Measurements from ENCODE around the gene DLG5.

DLG5 gene

DNA sequence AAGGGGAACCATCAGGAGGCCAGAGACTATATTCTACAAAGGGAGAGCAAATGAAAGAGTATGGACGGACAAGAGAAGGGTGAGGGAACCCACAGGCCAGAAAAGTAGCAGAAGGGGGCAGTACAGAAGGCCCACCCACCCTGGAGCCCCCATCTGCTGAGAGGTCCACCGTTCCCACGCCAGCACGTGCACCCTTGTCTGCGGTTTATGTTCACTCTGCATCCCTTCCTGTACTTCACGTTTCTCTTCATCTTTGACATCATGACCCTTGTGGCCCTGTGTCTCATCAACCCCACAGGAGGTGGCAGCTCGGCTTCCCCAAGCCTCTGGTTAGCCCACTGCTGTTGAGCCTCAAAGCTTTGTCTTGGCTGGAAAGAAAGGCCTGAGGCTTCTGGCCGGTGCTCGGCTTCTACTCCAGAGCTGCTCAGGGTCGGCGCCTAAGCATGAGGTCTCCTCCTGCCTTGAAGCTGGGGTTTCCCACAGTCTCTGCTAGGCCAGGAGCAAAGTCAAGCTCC lies 138.0 kb downstream of the DLG5 start:
- no CpG with 5 or more reads among the region's 11 CpGs for WGBS (ENCODE audit: extremely low coverage, insufficient coverage, insufficient read length)
- no peak overlapping the region for H3K23ac ChIP-seq (ENCODE audit: low read length)
- H4K8ac ChIP-seq (ENCODE audit: low read depth, low read length) = no peak overlapping the region
- H3K4me3 ChIP-seq (ENCODE audit: low read depth, low read length) = no peak overlapping the region
- H2BK5ac ChIP-seq (ENCODE audit: low read depth, low read length, poor library complexity) = no peak overlapping the region
- H3K79me2 ChIP-seq (ENCODE audit: control insufficient read depth, insufficient read depth, low read length, poor library complexity) = no peaks in the 10 kb centered on the region
- no peaks in the 10 kb centered on the region for H3K4me1 ChIP-seq (ENCODE audit: control insufficient read depth in 1 of 2, insufficient read depth in 2 of 2, low read length in 2 of 2)
- H3K14ac ChIP-seq (ENCODE audit: low read length) = no peak overlapping the region
- no peak overlapping the region for H4K12ac ChIP-seq (ENCODE audit: low read depth, low read length)
- no peak overlapping the region for H3K4ac ChIP-seq (ENCODE audit: low read depth, low read length)
- H3K9ac ChIP-seq (ENCODE audit: low read length) = no peak overlapping the region
- H2BK12ac ChIP-seq (ENCODE audit: low read length) = no peak overlapping the region
- peaks cover 46 to 54% of the 10 kb centered on the region in 2 experiments for H3K36me3 ChIP-seq (ENCODE audit: control insufficient read depth in 1 of 2, insufficient read depth in 2 of 2, low read length in 2 of 2)
- H3K4me2 ChIP-seq (ENCODE audit: low read length) = no peak overlapping the region
- H4K91ac ChIP-seq (ENCODE audit: low read depth, low read length) = no peak overlapping the region
- H2AK5ac ChIP-seq (ENCODE audit: low read length) = no peak overlapping the region
- no peaks in the 10 kb centered on the region for H3K27me3 ChIP-seq (ENCODE audit: insufficient read depth, low read length)
- no peak overlapping the region for H3K27ac ChIP-seq (ENCODE audit: low read depth, low read length)
- no peak overlapping the region for H3K18ac ChIP-seq (ENCODE audit: low read length)
- H2AFZ ChIP-seq (ENCODE audit: insufficient read depth, low read length, poor library complexity) = no peak overlapping the region
- no peaks in the 10 kb centered on the region for H3K9me3 ChIP-seq (ENCODE audit: insufficient read depth, low read depth, low read length)
- no peak overlapping the region for H2BK120ac ChIP-seq (ENCODE audit: insufficient read depth, low read length, poor library complexity)
- DNase-seq = no peak
- no peaks in the 10 kb centered on the region for H3K79me1 ChIP-seq (ENCODE audit: low read length)

- H3K23ac ChIP-seq (ENCODE audit: low read length) = no peak overlapping the region
- no peak overlapping the region for H4K8ac ChIP-seq (ENCODE audit: low read depth, low read length)
- no peaks in the 10 kb centered on the region for H3K27me3 ChIP-seq (ENCODE audit: insufficient read depth, low read length)
- no CpG with 5 or more reads among the region's 12 CpGs for WGBS (ENCODE audit: extremely low coverage, insufficient coverage, insufficient read length)
- H3K4me3 ChIP-seq (ENCODE audit: low read depth, low read length) = no peak overlapping the region
- H4K91ac ChIP-seq (ENCODE audit: low read depth, low read length) = no peak overlapping the region
- H3K4ac ChIP-seq (ENCODE audit: low read depth, low read length) = no peak overlapping the region
- H3K4me1 ChIP-seq (ENCODE audit: control insufficient read depth in 1 of 2, insufficient read depth in 2 of 2, low read length in 2 of 2) = no peaks in the 10 kb centered on the region
- peak; percentile 94 to 96 for DNase-seq
- no peak overlapping the region for H3K27ac ChIP-seq (ENCODE audit: low read depth, low read length)
- no peak overlapping the region for H4K12ac ChIP-seq (ENCODE audit: low read depth, low read length)
- no peak overlapping the region for H3K9ac ChIP-seq (ENCODE audit: low read length)
- H2AK5ac ChIP-seq (ENCODE audit: low read length) = no peak overlapping the region
- H2BK120ac ChIP-seq (ENCODE audit: insufficient read depth, low read length, poor library complexity) = no peak overlapping the region
- H2AFZ ChIP-seq (ENCODE audit: insufficient read depth, low read length, poor library complexity) = no peak overlapping the region
- no peak overlapping the region for H2BK12ac ChIP-seq (ENCODE audit: low read length)
- no peak overlapping the region for H2BK5ac ChIP-seq (ENCODE audit: low read depth, low read length, poor library complexity)
- no peaks in the 10 kb centered on the region for H3K79me1 ChIP-seq (ENCODE audit: low read length)
- H3K14ac ChIP-seq (ENCODE audit: low read length) = no peak overlapping the region
- no peaks in the 10 kb centered on the region for H3K9me3 ChIP-seq (ENCODE audit: insufficient read depth, low read depth, low read length)
- H3K4me2 ChIP-seq (ENCODE audit: low read length) = no peak overlapping the region
- H3K79me2 ChIP-seq (ENCODE audit: control insufficient read depth, insufficient read depth, low read length, poor library complexity) = no peaks in the 10 kb centered on the region
- peaks cover 40 to 51% of the 10 kb centered on the region in 2 experiments for H3K36me3 ChIP-seq (ENCODE audit: control insufficient read depth in 1 of 2, insufficient read depth in 2 of 2, low read length in 2 of 2)
- no peak overlapping the region for H3K18ac ChIP-seq (ENCODE audit: low read length)
Observed at GRCh38 chr10:77787440-77787839, 139.1 kb downstream of the DLG5 start.

GRCh38 chr10:77784856-77785255 lies 141.7 kb downstream of the DLG5 start:
- Histone ChIP-seq H2AFZ (ENCODE audit: insufficient read depth, low read length, poor library complexity) (no peak overlapping the region), H3K79me1 (ENCODE audit: low read length) (no peaks in the 10 kb centered on the region), H3K4me2 (ENCODE audit: low read length) (no peak overlapping the region), H3K79me2 (ENCODE audit: control insufficient read depth, insufficient read depth, low read length, poor library complexity) (no peaks in the 10 kb centered on the region), H3K27me3 (ENCODE audit: insufficient read depth, low read length) (no peaks in the 10 kb centered on the region), H3K23ac (ENCODE audit: low read length) (no peak overlapping the region), H2BK5ac (ENCODE audit: low read depth, low read length, poor library complexity) (no peak overlapping the region), H4K12ac (ENCODE audit: low read depth, low read length) (no peak overlapping the region), H3K4ac (ENCODE audit: low read depth, low read length) (no peak overlapping the region), H2BK12ac (ENCODE audit: low read length) (no peak overlapping the region), H4K8ac (ENCODE audit: low read depth, low read length) (no peak overlapping the region), H3K9ac (ENCODE audit: low read length) (no peak overlapping the region), H3K14ac (ENCODE audit: low read length) (no peak overlapping the region), H3K4me1 (ENCODE audit: control insufficient read depth in 1 of 2, insufficient read depth in 2 of 2, low read length in 2 of 2) (no peaks in the 10 kb centered on the region), H3K36me3 (ENCODE audit: control insufficient read depth in 1 of 2, insufficient read depth in 2 of 2, low read length in 2 of 2) (peaks cover 47 to 59% of the 10 kb centered on the region in 2 experiments), H2AK5ac (ENCODE audit: low read length) (no peak overlapping the region), H3K9me3 (ENCODE audit: insufficient read depth, low read depth, low read length) (peaks cover 2% of the 10 kb centered on the region), H4K91ac (ENCODE audit: low read depth, low read length) (no peak overlapping the region), H3K4me3 (ENCODE audit: low read depth, low read length) (no peak overlapping the region), H3K27ac (ENCODE audit: low read depth, low read length) (no peak overlapping the region), H3K18ac (ENCODE audit: low read length) (no peak overlapping the region), H2BK120ac (ENCODE audit: insufficient read depth, low read length, poor library complexity) (no peak overlapping the region)
- DNase-seq = no peak
- no CpG with 5 or more reads among the region's 4 CpGs for WGBS (ENCODE audit: extremely low coverage, insufficient coverage, insufficient read length)

DNA sequence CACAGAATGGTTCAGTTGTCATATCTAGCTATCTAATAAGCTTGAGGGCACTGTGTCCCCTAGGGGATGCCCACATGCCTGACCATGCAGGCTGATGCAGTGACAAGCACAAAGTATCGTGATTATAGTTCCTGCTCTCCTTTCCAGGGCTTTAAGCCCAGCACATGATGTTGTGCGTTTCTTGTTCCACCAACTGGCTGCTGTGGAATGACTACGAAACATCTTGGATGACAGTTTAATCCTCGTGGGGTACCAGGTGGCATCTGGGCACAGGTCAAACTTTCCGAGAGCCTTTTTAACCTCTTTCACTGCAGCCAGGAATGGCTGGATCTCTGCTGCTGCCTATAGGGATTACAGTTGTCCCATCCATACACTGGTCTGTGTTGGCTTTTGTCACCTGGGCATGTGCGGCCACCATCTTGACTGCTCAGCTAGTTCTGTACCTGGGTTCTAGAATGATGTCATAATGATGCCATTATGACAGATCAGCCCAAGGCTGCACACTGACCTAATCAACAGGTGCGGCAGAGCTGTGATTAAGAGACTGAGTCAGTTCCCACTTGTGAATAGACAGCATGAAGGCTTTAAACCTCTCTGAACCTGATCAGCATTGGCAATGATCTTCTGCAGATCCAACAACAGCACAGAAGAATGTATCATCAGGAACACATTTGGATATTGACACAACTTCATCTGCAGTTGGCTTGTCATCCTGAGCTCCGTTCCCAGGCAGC lies 144.1 kb downstream of the DLG5 start:
- H3K4me3 ChIP-seq (ENCODE audit: low read depth, low read length) = no peak overlapping the region
- no peak overlapping the region for H3K14ac ChIP-seq (ENCODE audit: low read length)
- H2AFZ ChIP-seq (ENCODE audit: insufficient read depth, low read length, poor library complexity) = no peak overlapping the region
- peaks cover 38 to 45% of the 10 kb centered on the region in 2 experiments for H3K36me3 ChIP-seq (ENCODE audit: control insufficient read depth in 1 of 2, insufficient read depth in 2 of 2, low read length in 2 of 2)
- no peaks in the 10 kb centered on the region for H3K79me2 ChIP-seq (ENCODE audit: control insufficient read depth, insufficient read depth, low read length, poor library complexity)
- H3K4me1 ChIP-seq (ENCODE audit: control insufficient read depth in 1 of 2, insufficient read depth in 2 of 2, low read length in 2 of 2) = no peaks in the 10 kb centered on the region
- H3K27me3 ChIP-seq (ENCODE audit: insufficient read depth, low read length) = no peaks in the 10 kb centered on the region
- no peak overlapping the region for H3K18ac ChIP-seq (ENCODE audit: low read length)
- no CpG with 5 or more reads among the region's 8 CpGs for WGBS (ENCODE audit: extremely low coverage, insufficient coverage, insufficient read length)
- peaks cover 4% of the 10 kb centered on the region for H3K9me3 ChIP-seq (ENCODE audit: insufficient read depth, low read depth, low read length)
- no peak overlapping the region for H4K8ac ChIP-seq (ENCODE audit: low read depth, low read length)
- no peak overlapping the region for H3K27ac ChIP-seq (ENCODE audit: low read depth, low read length)
- H2BK120ac ChIP-seq (ENCODE audit: insufficient read depth, low read length, poor library complexity) = no peak overlapping the region
- no peak for DNase-seq
- H3K4ac ChIP-seq (ENCODE audit: low read depth, low read length) = no peak overlapping the region
- no peak overlapping the region for H4K12ac ChIP-seq (ENCODE audit: low read depth, low read length)
- no peaks in the 10 kb centered on the region for H3K79me1 ChIP-seq (ENCODE audit: low read length)
- no peak overlapping the region for H3K23ac ChIP-seq (ENCODE audit: low read length)
- H2AK5ac ChIP-seq (ENCODE audit: low read length) = no peak overlapping the region
- H4K91ac ChIP-seq (ENCODE audit: low read depth, low read length) = no peak overlapping the region
- peak overlapping the region; percentile 19 for H3K4me2 ChIP-seq (ENCODE audit: low read length)
- no peak overlapping the region for H2BK5ac ChIP-seq (ENCODE audit: low read depth, low read length, poor library complexity)
- H2BK12ac ChIP-seq (ENCODE audit: low read length) = no peak overlapping the region
- H3K9ac ChIP-seq (ENCODE audit: low read length) = no peak overlapping the region
